ENCODE measurements around the gene SIAH3.

DNA sequence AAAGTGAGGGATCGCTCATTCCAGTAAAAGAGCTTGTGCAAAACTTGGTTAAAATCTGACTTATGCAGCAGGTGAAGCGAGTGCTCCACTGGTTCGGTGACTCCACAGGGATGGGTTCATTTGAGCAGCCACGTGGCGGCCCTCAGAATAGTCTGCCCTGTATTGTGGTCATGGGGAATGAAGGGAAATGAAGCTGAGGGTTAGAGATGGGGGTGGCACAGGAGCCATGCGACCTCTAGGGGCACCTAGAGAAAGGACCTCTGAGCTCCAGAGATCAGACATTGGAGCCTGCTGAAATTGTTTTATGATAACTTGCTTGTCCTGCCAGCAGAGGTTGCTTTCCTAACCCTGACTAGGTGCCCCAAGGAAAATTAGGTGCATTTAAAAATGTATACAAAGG lies 122.8 kb downstream of the SIAH3 start:
- TF ChIP-seq CTCF (IDR thresholded peaks at IDR 0.05; ENCODE audit: low read length) (peak; percentile 60), EZH2 (IDR thresholded peaks at IDR 0.05; ENCODE audit: borderline replicate concordance, low read length) (no peak)
